ENCODE data around the gene R3HDM4. TPM values are rescaled to one million over a fixed set of nuclear protein-coding genes. Genes with fewer than 3 reads are reported as not detected.
"Not testable (repeated sequence)": the region's sequence is repeated elsewhere in the genome, so short reads cannot be mapped to it uniquely, and the experiment has no call there.

Gene R3HDM4
- total RNA-seq (2014; rRNA removed; shearing (Covaris generic)): 47.5 and 49.9 TPM in 2 replicates

DNA sequence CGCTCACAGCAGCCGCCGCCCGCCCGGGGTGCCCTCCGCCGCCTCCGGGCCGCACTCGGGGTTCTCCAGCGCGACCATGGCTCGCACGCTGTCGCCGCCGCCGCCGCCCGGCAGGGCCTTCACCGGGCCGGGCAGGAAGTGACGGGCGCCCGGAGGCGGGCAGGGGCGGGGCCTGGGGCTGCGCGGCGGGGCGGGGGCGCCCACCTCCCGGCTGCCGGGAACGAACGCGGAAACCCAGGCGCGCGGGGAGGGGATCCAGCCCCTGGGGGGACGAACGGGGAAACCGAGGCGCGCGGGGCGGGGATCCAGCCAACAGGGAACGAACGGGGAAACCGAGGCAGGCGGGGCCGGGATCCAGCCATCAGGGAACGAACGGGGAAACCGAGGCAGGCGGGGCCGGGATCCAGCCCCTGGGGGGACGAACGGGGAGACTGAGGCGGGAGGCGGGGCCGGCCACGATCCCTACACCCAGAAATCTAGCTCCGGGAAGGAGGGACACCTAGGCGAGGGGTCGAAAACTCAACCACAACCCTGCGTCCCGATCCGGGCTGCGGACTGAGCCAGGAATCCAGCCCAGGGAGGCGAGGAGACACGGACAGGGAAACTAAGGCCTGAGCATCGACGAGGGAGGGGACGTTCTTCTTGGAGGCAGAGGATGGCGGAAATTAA, at the start of gene R3HDM4:
Gene R3HDM4, minus strand, starts transcription at position 140 of the 669 bp plus-strand sequence. Its CDS starts 62 bp downstream, at position 78.
- H3K36me3 ChIP-seq (replicated peaks; ENCODE audit: control insufficient read depth, insufficient read depth, low read length): no peaks in the 10 kb centered on the region
- peaks cover 27% of the 10 kb centered on the region for H3K27me3 ChIP-seq (ENCODE audit: control insufficient read depth, insufficient read depth, low read length)
- peak; percentile 97 for DNase-seq
- H3K4me3 ChIP-seq (ENCODE audit: insufficient read depth, low read depth, low read length): peak within 1 kb of the TSS; percentile 71

DNA sequence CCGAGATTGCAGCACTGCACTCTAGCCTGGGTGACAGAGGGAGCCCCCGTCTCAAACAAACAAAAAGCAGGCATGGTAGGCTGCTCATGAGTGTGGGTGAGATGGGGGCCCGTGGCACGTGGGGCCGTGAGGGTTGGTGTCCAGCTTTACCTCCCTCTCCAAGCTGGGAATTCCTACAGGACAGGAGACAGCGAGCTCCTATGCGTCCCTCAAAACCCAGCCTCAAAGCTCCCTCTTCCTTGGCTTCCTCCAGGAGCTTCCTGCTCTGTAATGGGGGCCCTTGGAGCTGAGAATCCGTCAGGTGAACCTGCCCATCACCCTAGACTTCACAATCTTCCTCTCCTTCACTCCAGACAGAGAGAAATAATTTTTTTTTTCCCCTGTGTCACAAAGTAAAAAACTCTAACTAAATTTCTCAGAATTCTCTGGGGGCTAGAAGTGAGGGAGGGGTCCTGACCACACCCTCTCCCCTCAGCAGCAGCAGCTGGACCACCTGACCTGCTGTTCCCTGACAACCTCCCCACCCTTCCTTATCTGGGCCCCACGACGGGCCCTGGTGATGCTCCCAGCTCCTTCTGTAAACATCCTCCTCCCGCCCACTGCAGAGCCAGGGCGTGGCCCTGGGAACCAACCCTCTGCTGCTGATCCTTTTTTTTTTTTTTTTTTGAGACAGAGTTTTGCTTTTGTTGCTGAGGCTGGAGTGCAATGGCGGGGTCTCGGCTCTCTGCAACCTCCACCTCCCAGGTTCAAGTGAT, 49.0 kb upstream of the R3HDM4 start:
- Histone ChIP-seq H3K27me3 (ENCODE audit: control insufficient read depth, insufficient read depth, low read length) (no peaks in the 10 kb centered on the region), H3K4me3 (ENCODE audit: insufficient read depth, low read depth, low read length) (no peak overlapping the region), H3K36me3 (replicated peaks; ENCODE audit: control insufficient read depth, insufficient read depth, low read length) (peaks cover 16% of the 10 kb centered on the region)
- DNase-seq: no peak

DNA sequence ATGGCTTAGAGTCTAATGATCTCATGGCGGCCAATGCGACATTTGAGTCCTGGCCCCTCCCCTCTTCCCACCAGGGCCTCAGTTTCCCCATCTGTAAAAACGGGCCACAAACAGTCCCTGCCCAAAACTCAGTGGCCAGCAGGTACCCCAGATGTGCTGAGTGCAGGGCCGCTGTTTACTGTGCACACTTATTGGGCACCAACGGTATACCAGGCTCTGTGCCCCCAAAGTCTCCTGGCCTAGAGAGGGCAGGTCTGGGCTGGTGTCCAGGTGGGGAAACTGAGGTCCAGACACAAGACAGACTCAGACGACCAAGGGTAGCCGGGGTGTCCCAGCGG, 47.6 kb upstream of the R3HDM4 start:
- H3K27me3 ChIP-seq (ENCODE audit: control insufficient read depth, insufficient read depth, low read length): no peaks in the 10 kb centered on the region
- H3K36me3 ChIP-seq (replicated peaks; ENCODE audit: control insufficient read depth, insufficient read depth, low read length): peaks cover 11% of the 10 kb centered on the region
- H3K4me3 ChIP-seq (ENCODE audit: insufficient read depth, low read depth, low read length): no peak overlapping the region
- DNase-seq: no peak

DNA sequence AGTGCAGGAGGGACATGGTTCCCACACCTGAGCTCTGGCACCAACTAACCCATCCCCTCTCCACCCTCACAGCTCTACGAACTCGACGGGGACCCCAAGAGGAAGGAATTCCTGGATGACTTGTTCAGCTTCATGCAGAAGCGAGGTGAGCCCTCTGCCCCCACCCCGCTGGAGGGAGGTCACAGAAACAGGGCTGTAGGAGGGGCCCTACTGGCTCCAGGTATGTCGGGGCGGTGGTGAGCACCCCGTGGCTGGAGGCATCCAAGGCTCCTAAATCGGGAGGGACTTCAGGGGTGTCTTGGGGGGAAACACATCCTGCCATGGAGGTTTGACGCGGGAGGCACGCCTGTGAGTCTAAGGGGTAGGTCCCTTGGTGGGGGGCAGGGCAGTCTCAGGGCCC, 47.0 kb upstream of the R3HDM4 start:
- Histone ChIP-seq H3K4me3 (ENCODE audit: insufficient read depth, low read depth, low read length) (no peak overlapping the region), H3K36me3 (replicated peaks; ENCODE audit: control insufficient read depth, insufficient read depth, low read length) (peaks cover 6% of the 10 kb centered on the region), H3K27me3 (ENCODE audit: control insufficient read depth, insufficient read depth, low read length) (no peaks in the 10 kb centered on the region)
- DNase-seq: peak; percentile 91

DNA sequence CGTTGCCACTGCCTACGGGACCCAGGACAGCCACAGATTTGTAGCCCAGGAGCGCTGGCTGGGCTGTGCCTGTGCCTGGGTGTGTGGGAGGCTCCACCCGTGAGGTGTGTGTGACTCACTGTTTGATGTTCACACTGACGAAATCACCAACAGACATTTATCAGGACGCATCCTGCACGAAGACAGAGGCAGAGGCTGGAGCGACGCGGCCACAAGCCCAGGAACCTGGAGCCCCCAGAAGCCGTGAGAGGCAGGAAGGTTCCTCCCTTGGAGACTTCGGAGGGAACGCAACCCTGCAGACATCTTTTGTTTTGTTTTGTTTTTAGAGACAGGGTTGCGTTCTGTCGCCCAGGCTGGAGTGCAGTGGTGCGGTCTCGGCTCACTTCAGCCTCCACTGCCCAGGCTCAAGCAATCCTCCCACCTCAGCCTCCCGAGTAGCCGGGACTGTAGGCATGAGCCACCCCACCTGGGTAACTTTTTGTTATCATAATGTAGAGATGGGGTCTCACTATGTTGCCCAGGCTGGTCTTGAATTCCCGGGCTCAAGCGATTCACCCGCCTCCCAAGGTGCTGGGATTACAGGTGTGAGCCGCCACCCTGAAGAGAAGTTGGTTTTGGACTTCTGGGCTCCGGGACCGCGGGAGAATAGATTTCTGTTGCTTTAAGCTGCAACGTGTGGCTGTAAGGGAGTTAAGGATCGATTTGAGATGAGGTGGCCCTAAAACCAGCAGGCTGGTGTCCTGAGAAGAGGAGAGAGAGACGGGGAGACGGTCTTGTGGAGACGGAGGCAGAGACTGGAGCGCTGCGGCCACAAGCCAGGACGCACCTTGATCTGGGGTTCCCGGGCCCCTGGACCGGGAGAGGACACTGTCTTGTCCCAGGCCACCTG, 46.2 kb upstream of the R3HDM4 start:
- Histone ChIP-seq H3K36me3 (replicated peaks; ENCODE audit: control insufficient read depth, insufficient read depth, low read length) (no peaks in the 10 kb centered on the region; the same call in 1 of the 2 replicates), H3K27me3 (ENCODE audit: control insufficient read depth, insufficient read depth, low read length) (no peaks in the 10 kb centered on the region), H3K4me3 (ENCODE audit: insufficient read depth, low read depth, low read length) (no peak overlapping the region)
- no peak for DNase-seq

DNA sequence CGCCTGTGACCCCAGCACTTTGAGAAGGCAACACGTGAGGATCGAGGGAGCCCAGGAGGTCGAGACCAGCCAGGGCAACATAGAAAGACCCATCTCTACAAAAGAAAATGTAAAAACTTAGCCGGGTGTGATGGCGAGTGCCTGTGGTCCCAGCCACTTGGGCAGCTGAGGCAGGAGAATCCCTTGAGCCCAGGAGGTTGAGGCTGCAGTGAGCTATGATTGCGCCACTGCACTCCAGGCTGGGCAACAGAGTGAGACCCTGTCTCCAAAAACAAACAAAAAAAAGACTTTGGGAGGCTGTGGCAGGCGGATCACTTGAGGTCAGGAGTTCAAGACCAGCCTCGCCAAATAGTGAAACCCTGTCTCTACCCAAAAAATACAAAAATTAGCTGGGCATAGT, 44.6 kb upstream of the R3HDM4 start:
- H3K36me3 ChIP-seq (replicated peaks; ENCODE audit: control insufficient read depth, insufficient read depth, low read length); H3K27me3 ChIP-seq (ENCODE audit: control insufficient read depth, insufficient read depth, low read length); DNase-seq; H3K4me3 ChIP-seq (ENCODE audit: insufficient read depth, low read depth, low read length): not testable (repeated sequence)

DNA sequence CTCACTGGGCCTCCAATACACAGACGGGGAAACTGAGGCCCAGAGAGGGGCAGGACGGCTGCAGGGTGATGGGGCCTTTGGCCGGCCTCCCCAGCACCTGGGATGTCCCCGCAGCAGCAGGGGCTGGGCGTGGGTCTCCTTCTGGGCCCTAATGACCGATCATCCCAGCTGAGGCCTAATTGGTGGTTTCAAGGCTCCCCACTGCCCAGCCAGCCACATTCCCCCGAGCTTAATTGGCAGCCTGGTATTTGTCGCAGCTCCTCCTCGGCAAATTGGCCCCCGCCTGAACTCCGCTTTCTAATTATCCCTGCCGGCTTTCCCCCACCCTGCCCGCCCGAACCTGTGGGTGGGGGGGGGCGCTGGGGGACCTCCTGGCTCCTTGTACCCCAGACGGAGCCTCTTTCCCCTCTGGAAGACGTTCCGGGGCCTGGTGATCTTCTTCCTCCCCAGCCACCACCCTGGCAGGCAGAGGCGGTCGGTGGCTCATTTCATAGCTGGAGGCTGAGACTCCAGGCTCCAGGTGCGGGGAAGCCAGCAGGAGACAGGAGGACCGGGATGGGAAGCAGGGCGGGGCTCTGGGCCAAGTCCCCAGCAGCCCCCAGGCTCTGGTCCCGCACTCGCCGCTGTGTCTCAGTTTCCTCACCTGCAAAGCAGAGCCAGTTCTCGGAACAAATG, 43.9 kb upstream of the R3HDM4 start:
- Histone ChIP-seq H3K27me3 (ENCODE audit: control insufficient read depth, insufficient read depth, low read length) (no peaks in the 10 kb centered on the region), H3K36me3 (replicated peaks; ENCODE audit: control insufficient read depth, insufficient read depth, low read length) (no peaks in the 10 kb centered on the region; the same call in 1 of the 2 replicates), H3K4me3 (ENCODE audit: insufficient read depth, low read depth, low read length) (no peak overlapping the region)
- peak; percentile 87 for DNase-seq

DNA sequence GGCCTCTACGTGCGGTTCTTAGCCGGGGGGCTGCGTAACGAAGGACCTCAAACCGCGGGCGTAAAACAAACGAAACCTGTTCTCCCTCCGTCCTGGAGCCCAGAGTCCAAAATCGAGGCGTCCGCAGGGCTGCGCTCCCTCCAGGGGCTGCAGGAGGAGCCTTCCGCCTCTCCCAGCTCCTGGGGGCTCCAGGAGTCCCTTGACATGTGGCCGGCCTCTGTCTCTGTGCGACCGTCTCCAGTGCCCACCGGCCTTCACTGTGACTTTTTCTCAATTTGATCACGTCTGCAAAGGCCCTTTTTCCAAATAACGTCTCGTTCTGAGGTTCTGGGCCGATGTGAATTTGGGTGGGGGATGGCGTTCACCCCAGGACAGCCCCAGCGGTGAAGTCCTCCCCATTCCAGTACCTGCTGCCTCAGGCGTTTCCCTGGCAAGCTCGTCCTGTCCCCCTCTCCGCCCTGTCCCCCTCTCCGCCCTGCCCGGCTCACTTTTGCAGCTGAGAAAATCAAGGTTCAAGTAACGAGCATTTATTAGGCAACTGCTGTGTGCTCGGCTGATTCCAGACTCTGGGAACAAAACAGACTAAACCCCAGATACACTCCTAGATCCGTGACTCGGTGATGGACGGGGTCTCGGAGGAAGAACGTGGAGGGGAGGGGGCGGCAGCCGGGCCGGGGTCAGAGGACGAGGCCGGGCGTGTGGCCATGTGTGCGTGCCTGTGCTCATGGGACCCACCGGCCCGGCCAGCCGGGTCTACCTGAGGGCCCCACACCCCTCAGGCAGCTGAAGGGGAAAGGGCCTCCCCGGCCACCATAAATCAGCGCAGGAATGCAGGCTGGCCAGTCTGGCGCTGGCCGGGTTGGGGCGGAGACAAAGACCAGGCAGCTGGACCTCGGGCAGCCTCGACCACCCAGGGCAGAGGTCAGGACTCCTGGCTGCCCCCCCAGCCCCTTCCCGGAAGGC, 43.1 kb upstream of the R3HDM4 start:
- H3K36me3 ChIP-seq (replicated peaks; ENCODE audit: control insufficient read depth, insufficient read depth, low read length): no peaks in the 10 kb centered on the region; the same call in 1 of the 2 replicates
- DNase-seq: peak; percentile 81
- H3K4me3 ChIP-seq (ENCODE audit: insufficient read depth, low read depth, low read length): no peak overlapping the region

DNA sequence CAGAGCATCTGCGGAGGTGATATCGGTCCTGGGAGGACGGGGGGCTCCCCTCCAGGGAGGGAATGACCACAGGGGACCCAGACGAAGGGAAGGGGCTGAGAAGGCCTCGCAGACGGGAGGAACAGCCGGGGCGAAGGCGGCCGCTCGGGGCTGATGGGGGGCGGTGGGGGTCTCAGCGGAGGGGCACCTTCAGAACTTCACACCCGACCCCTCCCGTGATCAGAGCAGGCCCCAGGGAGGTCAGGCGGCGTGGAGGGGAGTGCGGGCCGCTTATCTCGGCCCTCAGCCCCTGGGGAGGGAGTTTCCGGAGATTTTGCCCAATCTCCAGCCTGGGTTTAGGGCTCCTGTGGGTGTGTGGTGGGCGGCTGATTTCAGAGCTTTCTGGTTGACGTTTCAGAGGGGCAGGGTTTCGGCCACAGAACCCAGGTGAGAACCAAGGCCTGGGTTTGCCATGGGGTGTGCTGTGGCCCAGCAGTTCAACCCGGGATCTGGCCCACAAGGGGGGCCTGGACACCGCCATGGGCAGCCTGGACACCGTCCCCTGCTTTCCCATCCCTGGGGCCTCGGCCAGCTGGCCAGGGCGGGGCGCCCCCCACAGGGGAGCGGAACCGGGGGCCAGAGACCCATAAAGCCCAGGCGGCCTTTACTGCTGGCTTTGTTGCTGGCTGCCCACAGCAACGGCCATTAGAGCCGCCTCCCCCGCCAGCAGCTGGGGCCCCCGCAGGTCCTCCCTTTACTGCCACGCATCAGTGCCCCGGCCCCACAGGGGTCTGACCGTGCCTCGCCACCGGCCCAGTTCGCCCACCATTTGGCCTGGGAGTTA, 41.9 kb upstream of the R3HDM4 start:
- peak; percentile 87 for DNase-seq
- H3K4me3 ChIP-seq (ENCODE audit: insufficient read depth, low read depth, low read length): no peak overlapping the region
- no peaks in the 10 kb centered on the region for H3K36me3 ChIP-seq (replicated peaks; ENCODE audit: control insufficient read depth, insufficient read depth, low read length)
- H3K27me3 ChIP-seq (ENCODE audit: control insufficient read depth, insufficient read depth, low read length): no peaks in the 10 kb centered on the region

More for the DNA sequence above, 43.1 kb upstream of the R3HDM4 start:
- no peaks in the 10 kb centered on the region for H3K27me3 ChIP-seq (ENCODE audit: control insufficient read depth, insufficient read depth, low read length)

DNA sequence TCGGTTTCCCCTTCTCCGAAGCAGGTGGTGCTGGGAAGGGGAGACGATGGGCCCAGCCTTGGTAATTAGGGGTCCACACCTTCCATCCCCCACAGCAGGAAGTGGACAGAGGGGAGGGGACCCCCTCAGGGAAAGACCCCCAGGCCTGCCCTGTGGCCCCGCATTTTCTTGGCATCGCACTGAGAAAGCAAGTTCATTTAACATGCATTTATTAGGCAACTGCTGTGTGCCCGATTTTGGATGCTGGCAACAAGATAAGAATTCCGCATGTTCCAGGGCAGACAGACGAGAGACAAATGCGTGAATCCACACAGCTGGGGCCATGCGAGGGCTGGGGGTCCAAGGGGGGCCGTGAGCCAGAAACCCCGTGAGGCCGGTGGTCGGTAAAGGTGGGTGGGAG, 41.3 kb upstream of the R3HDM4 start:
- Histone ChIP-seq H3K4me3 (ENCODE audit: insufficient read depth, low read depth, low read length) (no peak overlapping the region), H3K27me3 (ENCODE audit: control insufficient read depth, insufficient read depth, low read length) (no peaks in the 10 kb centered on the region), H3K36me3 (replicated peaks; ENCODE audit: control insufficient read depth, insufficient read depth, low read length) (no peaks in the 10 kb centered on the region)
- DNase-seq: no peak

DNA sequence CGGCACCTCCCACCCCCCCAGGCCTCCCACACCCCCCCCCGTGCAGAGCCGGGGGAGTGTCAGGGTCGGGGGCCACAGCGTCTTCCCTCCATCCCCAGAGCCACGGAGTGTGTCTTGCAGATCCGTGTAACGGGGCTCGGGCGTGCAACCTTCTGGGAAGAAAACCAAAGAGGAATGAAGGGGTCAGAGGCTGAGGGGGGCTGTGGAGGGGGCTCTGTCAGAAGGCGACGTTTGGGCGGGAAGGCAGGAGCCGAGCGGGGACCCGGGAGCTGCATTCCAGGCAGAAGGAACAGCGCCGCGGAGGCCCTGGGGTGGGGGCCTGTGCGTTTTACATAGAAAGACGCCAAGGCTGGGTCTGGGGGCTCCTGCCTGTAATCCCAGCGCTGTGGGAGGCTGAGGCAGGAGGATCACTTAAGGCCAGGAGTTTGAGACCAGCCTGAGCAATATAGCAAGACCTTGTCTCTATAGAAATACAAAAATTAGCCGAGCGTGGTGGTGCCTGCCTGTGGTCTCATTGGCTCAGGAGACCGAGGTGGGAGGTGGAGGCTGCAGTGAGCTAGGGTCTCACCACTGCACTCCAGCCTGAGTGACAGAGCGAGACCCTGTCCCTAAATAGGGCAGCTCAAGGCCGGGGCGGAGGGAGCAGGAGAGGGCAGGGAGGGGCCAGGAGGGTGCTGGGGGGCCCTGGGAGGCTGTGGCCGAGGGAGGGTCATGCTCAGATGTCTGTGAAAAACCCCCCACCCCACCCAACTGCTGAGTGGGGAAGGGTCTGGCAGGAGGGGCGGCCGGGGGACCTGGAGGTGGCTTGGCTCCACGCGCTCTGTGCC, 40.6 kb upstream of the R3HDM4 start:
- Histone ChIP-seq H3K36me3 (replicated peaks; ENCODE audit: control insufficient read depth, insufficient read depth, low read length) (no peaks in the 10 kb centered on the region), H3K4me3 (ENCODE audit: insufficient read depth, low read depth, low read length) (peak overlapping the region; percentile 12; the same call in 1 of the 2 replicates), H3K27me3 (ENCODE audit: control insufficient read depth, insufficient read depth, low read length) (no peaks in the 10 kb centered on the region)
- DNase-seq: no peak
